ENCODE measurements around the gene LARP7.
"Not testable (repeated sequence)": the region's sequence is repeated elsewhere in the genome, so short reads cannot be mapped to it uniquely, and the experiment has no call there.

LARP7 gene

DNA sequence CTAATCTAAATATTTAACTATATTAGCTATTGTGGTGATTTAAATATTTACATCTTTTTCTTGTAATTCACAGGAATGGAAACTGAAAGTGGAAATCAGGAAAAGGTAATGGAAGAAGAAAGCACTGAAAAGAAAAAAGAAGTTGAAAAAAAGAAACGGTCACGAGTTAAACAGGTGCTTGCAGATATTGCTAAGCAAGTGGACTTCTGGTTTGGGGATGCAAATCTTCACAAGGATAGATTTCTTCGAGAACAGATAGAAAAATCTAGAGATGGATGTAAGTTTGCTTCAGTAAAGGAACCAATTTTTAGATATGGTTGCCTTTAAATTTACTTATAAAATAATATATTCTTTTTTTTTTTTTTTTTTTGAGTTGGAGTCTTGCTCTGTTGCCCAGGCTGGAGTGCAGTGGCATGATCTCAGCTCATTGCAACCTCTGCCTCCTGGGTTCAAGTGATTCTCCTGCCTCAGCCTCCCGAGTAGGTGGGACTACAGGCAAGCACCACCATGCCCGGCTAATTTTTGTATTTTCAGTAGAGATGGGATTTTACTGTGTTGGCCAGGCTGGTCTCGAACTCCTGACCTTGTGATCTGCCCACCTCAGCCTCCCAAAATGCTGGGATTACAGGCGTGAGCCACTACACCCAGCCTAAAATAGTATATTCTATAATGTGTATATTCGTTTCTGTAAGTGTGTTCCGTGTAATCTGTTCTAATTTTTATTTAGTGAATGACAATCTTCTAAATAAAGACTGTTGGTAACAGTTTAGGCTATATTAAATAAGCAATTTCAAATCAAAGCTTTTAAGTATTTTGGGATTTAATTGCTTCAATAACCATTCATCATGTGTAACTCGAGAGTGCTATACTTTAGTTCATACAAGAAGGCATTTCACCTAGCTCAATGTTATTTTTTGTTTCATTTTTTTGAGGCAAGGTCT lies 7.9 kb downstream of the LARP7 start:
- not testable (repeated sequence) for H3K4me3 ChIP-seq (ENCODE audit: low read length); H2AFZ ChIP-seq (ENCODE audit: low read depth, low read length); H3K9me3 ChIP-seq (ENCODE audit: low read length); H3K27me3 ChIP-seq (ENCODE audit: insufficient read depth, low read length)
- Histone ChIP-seq H3K4me1 (ENCODE audit: insufficient read depth, low read length) (peaks cover 12% of the 10 kb centered on the region), H3K36me3 (ENCODE audit: insufficient read depth, low read length) (peaks cover 33% of the 10 kb centered on the region)

DNA sequence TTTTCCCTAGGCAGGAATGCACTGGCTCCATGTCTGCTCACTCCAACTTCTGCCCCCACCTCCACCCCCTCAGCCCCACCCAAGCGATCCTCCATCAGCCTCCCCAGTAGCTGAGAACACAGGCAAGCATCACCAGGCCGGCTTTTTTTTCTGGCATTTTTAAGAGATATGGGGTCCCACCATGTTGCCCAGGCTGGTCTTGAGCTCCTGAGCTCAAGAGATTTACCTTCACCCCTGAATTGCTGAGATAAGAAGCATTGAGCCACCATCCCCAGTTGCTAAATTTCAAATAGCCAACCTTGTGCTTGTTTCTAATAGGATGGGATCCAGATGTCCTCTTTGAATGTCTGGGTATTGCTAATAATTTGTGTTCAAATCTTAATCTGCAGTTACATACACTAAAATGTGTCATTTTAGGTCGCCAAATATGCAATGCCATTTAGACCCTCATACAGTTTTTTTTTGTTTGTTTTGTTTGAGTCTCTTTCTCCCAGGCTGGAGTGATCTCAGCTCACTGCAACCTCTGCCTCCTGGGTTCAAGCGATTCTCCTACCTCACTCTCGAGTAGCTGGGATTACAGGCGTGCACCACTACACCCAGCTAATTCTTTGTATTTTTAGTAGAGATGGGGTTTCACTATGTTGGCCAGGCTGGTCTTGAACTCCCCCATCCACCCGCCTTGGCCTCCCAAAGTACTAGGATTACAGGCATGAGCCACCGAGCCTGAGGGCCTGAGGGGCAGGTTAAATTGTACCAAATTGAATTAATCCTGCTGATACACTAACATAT lies 8.8 kb downstream of the LARP7 start:
- peaks cover 41% of the 10 kb centered on the region for H3K36me3 ChIP-seq (ENCODE audit: insufficient read depth, low read length)
- H3K4me1 ChIP-seq (ENCODE audit: insufficient read depth, low read length) = peaks cover 12% of the 10 kb centered on the region
- no peak overlapping the region for H3K4me3 ChIP-seq (ENCODE audit: low read length)
- H3K9me3 ChIP-seq (ENCODE audit: low read length) = no peaks in the 10 kb centered on the region
- H2AFZ ChIP-seq (ENCODE audit: low read depth, low read length) = no peak overlapping the region
- H3K27me3 ChIP-seq (ENCODE audit: insufficient read depth, low read length) = no peaks in the 10 kb centered on the region

DNA sequence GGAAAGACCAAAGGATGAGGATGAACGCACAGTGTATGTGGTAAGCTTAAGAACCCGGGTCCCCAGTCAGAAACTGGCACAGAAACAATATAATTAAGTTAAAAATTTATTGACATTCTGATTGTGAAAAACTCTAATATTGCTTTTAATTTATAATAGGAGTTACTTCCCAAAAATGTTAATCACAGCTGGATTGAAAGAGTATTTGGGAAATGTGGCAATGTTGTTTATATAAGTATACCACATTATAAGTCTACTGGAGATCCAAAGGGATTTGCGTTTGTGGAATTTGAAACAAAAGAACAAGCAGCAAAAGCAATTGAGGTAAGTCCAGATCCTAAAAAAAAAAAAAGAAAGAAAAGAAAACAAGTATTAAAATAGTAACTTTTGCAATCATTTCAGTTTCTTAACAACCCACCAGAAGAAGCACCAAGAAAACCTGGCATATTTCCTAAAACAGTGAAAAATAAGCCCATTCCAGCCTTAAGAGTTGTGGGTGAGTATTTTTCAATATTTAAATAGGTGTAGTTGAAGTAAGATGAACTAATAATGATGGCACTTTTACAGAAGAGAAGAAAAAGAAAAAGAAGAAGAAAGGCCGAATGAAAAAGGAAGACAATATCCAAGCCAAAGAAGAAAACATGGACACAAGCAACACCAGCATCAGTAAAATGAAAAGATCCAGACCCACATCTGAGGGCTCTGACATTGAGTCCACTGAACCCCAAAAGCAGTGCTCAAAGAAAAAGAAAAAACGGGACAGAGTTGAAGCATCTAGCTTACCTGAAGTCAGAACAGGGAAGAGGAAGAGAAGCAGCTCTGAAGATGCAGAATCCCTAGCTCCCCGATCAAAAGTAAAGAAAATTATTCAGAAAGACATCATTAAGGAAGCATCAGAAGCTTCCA lies 9.9 kb downstream of the LARP7 start:
- Histone ChIP-seq H3K4me3 (ENCODE audit: low read length) (no peak overlapping the region), H3K4me1 (ENCODE audit: insufficient read depth, low read length) (peaks cover 18% of the 10 kb centered on the region), H3K9me3 (ENCODE audit: low read length) (no peaks in the 10 kb centered on the region), H2AFZ (ENCODE audit: low read depth, low read length) (no peak overlapping the region), H3K27me3 (ENCODE audit: insufficient read depth, low read length) (no peaks in the 10 kb centered on the region), H3K36me3 (ENCODE audit: insufficient read depth, low read length) (peaks cover 47% of the 10 kb centered on the region)

DNA sequence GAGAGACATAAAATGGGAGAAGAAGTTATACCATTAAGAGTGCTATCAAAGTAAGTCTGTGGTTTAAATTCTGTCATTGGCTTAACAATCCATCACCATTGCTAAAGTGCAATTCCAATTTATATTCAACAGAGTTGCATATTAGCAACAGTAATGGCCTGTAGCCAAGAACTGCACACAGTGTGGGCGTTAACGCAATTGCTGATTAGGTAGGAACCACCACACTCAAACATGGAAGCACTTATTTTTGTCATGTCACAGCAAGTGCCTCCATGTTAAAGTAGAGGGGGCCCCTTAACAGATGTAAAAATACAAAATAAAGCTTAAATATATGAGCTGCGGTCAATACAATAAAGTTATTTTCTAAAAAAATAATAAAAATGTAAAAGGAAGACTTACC lies 10.8 kb downstream of the LARP7 start:
- Histone ChIP-seq H3K4me3 (ENCODE audit: low read length) (no peak overlapping the region), H3K27me3 (ENCODE audit: insufficient read depth, low read length) (no peaks in the 10 kb centered on the region), H3K9me3 (ENCODE audit: low read length) (no peaks in the 10 kb centered on the region), H2AFZ (ENCODE audit: low read depth, low read length) (no peak overlapping the region), H3K36me3 (ENCODE audit: insufficient read depth, low read length) (peaks cover 52% of the 10 kb centered on the region), H3K4me1 (ENCODE audit: insufficient read depth, low read length) (peaks cover 24% of the 10 kb centered on the region)

DNA sequence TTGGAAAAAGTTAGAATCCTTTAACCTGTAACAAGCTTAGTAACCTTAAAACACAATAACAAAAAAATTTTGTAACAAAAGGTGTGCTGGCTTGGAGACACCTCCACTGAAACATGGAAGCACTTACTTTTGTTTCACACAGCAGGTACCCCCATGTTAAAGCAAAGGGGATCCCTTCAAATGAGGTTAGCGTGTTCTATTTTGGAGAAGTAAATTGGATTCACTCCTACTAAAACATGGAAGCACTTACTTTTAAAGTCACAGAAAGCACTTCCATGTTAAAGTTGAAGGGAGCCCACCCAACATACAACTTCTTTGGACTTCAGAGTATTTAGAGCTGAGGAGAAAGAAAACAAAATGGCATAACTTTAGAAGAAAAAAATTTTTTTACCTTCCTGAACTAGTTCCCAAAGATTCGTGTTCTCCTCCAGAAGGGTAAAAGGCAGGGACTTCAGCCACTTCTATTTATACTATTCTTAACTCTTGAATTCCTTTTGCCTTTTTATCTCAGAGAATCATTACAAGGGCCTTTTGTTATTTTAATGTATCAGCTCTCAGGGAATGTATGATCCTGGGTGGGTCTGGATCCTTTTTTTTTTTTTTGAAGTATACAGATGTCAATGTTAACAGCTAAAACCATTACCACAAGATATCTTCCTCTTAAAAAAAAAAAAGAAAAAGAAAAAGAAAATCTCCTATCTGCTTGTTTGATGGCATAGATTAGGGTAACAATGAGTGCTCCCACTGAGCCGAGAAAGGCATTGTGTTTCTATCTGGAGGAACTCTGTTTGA lies 11.5 kb downstream of the LARP7 start:
- H3K27me3 ChIP-seq (ENCODE audit: insufficient read depth, low read length) = no peaks in the 10 kb centered on the region
- no peaks in the 10 kb centered on the region for H3K9me3 ChIP-seq (ENCODE audit: low read length)
- H3K36me3 ChIP-seq (ENCODE audit: insufficient read depth, low read length) = peaks cover 59% of the 10 kb centered on the region
- no peak overlapping the region for H2AFZ ChIP-seq (ENCODE audit: low read depth, low read length)
- H3K4me3 ChIP-seq (ENCODE audit: low read length) = no peak overlapping the region
- peaks cover 24% of the 10 kb centered on the region for H3K4me1 ChIP-seq (ENCODE audit: insufficient read depth, low read length)

DNA sequence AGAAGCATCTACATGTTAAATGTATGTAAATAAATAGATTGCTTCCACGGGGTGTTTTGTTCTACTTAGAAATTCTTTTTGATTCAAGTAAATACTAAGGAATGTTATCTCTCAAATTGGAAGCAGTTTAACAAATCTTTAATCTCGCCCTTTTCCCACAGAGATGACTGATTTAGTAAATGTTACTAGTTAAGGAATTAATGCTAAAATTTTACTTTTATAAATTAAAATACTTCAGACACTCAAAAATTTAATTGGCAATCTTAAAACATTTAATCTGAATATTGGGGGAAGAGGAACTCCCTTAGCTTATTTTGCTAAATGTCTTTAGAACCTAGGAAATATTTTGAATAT lies 12.1 kb downstream of the LARP7 start:
- H3K36me3 ChIP-seq (ENCODE audit: insufficient read depth, low read length) = peaks cover 61% of the 10 kb centered on the region
- peaks cover 24% of the 10 kb centered on the region for H3K4me1 ChIP-seq (ENCODE audit: insufficient read depth, low read length)
- H2AFZ ChIP-seq (ENCODE audit: low read depth, low read length) = no peak overlapping the region
- no peak overlapping the region for H3K4me3 ChIP-seq (ENCODE audit: low read length)
- no peaks in the 10 kb centered on the region for H3K9me3 ChIP-seq (ENCODE audit: low read length)
- no peaks in the 10 kb centered on the region for H3K27me3 ChIP-seq (ENCODE audit: insufficient read depth, low read length)

DNA sequence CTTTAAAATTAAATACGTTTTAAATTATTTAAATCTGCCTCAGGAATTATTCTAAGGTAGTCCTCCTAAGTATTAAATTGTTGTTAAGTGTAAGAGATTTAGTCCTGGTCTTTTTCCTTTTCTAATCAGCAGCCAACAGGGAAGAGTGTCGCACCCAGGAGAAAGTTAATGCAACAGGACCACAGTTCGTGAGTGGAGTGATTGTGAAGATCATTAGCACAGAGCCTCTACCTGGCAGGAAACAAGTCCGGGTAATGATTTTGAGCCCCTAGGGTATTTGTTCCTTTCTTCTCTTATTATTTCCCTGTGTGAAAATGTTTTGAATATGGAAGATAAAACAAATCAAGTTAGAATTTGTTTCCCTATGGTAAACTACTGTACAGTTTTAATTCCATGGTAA lies 13.4 kb downstream of the LARP7 start:
- H3K4me3 ChIP-seq (ENCODE audit: low read length) = no peak overlapping the region
- peaks cover 24% of the 10 kb centered on the region for H3K4me1 ChIP-seq (ENCODE audit: insufficient read depth, low read length)
- no peak overlapping the region for H2AFZ ChIP-seq (ENCODE audit: low read depth, low read length)
- H3K36me3 ChIP-seq (ENCODE audit: insufficient read depth, low read length) = peaks cover 66% of the 10 kb centered on the region
- H3K9me3 ChIP-seq (ENCODE audit: low read length) = no peaks in the 10 kb centered on the region
- no peaks in the 10 kb centered on the region for H3K27me3 ChIP-seq (ENCODE audit: insufficient read depth, low read length)

DNA sequence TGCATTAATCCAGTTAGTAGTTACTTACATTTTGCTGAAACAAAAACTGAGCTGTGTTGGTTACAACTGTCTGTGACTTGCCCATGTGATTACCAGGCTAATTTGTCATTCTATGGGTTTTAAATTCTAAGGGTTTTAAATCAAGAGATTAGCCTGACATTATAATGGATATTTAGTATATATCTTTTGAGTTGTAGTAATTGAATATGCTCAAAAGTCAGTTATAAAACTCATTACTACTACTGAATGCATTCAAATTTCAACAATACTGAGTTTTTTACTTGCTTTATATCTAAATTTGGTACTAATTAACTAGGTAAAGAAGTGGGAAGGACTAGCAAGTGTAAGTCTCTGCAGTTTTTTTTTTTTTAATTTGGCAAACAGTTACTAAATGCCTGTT lies 14.7 kb downstream of the LARP7 start:
- Histone ChIP-seq H3K9me3 (ENCODE audit: low read length) (no peaks in the 10 kb centered on the region), H3K27me3 (ENCODE audit: insufficient read depth, low read length) (no peaks in the 10 kb centered on the region), H3K4me3 (ENCODE audit: low read length) (no peak overlapping the region), H3K36me3 (ENCODE audit: insufficient read depth, low read length) (peaks cover 68% of the 10 kb centered on the region), H2AFZ (ENCODE audit: low read depth, low read length) (no peak overlapping the region), H3K4me1 (ENCODE audit: insufficient read depth, low read length) (peaks cover 24% of the 10 kb centered on the region)

DNA sequence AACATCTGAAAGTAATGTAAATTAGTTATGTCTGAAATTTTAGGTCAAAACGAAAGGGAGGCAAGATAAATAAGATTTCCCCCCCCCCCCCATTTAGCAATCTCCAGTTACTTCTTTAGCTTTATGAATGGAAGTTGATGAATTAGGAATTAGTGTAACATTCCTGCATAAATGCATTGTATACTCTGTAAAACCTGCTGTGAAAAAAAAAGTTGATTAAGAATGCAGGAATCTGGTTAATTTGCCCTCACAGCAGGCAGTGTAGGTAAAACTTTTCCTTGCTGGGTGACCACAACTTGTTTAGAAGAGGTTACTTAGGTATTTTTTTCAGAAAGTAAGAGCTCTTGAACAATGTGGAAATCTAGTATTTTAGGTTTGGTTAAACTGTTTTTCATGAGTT lies 15.3 kb downstream of the LARP7 start:
- peaks cover 24% of the 10 kb centered on the region for H3K4me1 ChIP-seq (ENCODE audit: insufficient read depth, low read length)
- H3K4me3 ChIP-seq (ENCODE audit: low read length) = no peak overlapping the region

DNA sequence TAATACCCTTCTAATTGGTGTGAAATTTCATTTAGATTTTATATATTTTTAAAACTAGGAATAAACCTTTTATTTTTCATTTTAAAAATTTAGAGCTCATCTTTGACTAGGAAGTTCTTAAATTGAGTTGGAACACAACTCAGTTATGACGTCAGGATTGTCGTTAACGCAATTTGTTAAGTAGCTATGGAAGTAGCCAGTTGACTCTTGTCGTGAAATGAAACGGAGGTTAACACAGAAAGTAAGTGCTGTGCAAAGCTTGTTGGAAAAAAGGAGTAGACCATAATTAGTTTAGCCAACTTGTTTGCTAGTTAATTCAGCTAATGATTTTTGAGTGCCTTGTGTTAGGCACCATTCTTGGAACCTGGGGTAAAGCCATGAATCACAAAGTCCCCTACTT lies 18.3 kb downstream of the LARP7 start:
- Histone ChIP-seq H3K27me3 (ENCODE audit: insufficient read depth, low read length) (no peaks in the 10 kb centered on the region), H3K4me1 (ENCODE audit: insufficient read depth, low read length) (peaks cover 12% of the 10 kb centered on the region), H2AFZ (ENCODE audit: low read depth, low read length) (no peak overlapping the region), H3K9me3 (ENCODE audit: low read length) (no peaks in the 10 kb centered on the region), H3K36me3 (ENCODE audit: insufficient read depth, low read length) (peaks cover 72% of the 10 kb centered on the region), H3K4me3 (ENCODE audit: low read length) (no peak overlapping the region)

More for the DNA sequence above, 15.3 kb downstream of the LARP7 start:
- Histone ChIP-seq H3K36me3 (ENCODE audit: insufficient read depth, low read length) (peaks cover 67% of the 10 kb centered on the region), H2AFZ (ENCODE audit: low read depth, low read length) (no peak overlapping the region), H3K27me3 (ENCODE audit: insufficient read depth, low read length) (no peaks in the 10 kb centered on the region), H3K9me3 (ENCODE audit: low read length) (no peaks in the 10 kb centered on the region)

DNA sequence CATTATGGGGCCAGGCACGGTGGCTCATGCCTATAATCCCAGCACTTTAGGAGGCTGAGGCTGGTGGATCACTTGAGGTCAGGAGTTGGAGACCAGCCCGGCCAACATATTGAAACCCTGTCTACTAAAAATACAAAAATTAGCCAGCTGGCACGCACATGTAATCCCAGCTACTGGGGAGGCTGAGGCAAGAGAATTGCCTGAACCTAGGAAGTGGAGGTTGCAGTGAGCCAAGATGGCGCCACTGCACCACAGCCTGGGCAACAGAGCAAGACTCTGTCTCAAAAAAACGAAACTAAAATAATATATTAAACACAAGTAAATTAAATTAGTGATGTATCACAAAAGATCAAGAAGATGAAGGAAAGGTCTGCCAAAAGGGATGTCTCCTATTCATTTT lies 19.2 kb downstream of the LARP7 start:
- H3K4me1 ChIP-seq (ENCODE audit: insufficient read depth, low read length) = peaks cover 12% of the 10 kb centered on the region
- H3K36me3 ChIP-seq (ENCODE audit: insufficient read depth, low read length) = peaks cover 65% of the 10 kb centered on the region
- not testable (repeated sequence) for H3K4me3 ChIP-seq (ENCODE audit: low read length); H2AFZ ChIP-seq (ENCODE audit: low read depth, low read length); H3K9me3 ChIP-seq (ENCODE audit: low read length); H3K27me3 ChIP-seq (ENCODE audit: insufficient read depth, low read length)

DNA sequence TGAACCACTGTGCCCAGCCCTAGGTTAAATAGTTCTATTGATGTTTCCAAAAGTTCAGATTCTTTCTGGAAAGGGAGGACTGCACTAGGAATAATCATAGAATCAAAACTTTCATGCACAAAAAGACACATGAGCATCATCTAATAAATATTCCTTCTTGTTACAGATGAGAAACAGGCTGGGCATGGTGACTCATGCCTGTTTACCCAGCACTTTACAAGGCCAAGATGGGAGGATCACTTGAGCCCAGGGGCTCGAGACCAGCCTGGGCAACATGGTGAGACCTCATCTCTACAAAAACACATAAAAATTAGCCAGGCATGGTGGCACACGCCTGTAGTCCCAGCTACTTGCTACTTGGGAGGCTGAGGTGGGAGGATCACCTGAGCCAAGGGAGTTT lies 27.7 kb downstream of the LARP7 start:
- H3K4me3 ChIP-seq (ENCODE audit: low read length) = no peak overlapping the region
- H2AFZ ChIP-seq (ENCODE audit: low read depth, low read length) = no peak overlapping the region
- no peaks in the 10 kb centered on the region for H3K4me1 ChIP-seq (ENCODE audit: insufficient read depth, low read length)
- H3K36me3 ChIP-seq (ENCODE audit: insufficient read depth, low read length) = peaks cover 2% of the 10 kb centered on the region
- no peaks in the 10 kb centered on the region for H3K27me3 ChIP-seq (ENCODE audit: insufficient read depth, low read length)
- H3K9me3 ChIP-seq (ENCODE audit: low read length) = no peaks in the 10 kb centered on the region
